ENCODE results near the gene UBN1. TPM values are rescaled to one million over a fixed set of nuclear protein-coding genes. Genes with fewer than 3 reads are reported as not detected.

Gene UBN1
- total RNA-seq, 1 donor from 2014 or later = 36.1 TPM

- H3K9me3 ChIP-seq = no peaks in the 10 kb centered on the region
- ATAC-seq (no peak), DNase-seq (no peak)
- no peak overlapping the region for H3K27ac ChIP-seq
- intact Hi-C loops (cut with DNase I) = no loop called here
- H3K4me1 ChIP-seq = peaks cover 20% of the 10 kb centered on the region
- peaks cover 100% of the 10 kb centered on the region for H3K36me3 ChIP-seq
- H3K4me3 ChIP-seq = no peak overlapping the region
- no peaks in the 10 kb centered on the region for H3K27me3 ChIP-seq (ENCODE audit: low read depth)
- no peak for TF ChIP-seq CTCF (IDR thresholded peaks at IDR 0.05)
These were observed 37.9 kb downstream of the UBN1 start for GRCh38 chr16:4884972-4885874.

- Histone ChIP-seq H3K4me1 (peaks cover 20% of the 10 kb centered on the region), H3K36me3 (peaks cover 100% of the 10 kb centered on the region), H3K9me3 (no peaks in the 10 kb centered on the region), H3K27ac (no peak overlapping the region), H3K27me3 (ENCODE audit: low read depth) (no peaks in the 10 kb centered on the region), H3K4me3 (no peak overlapping the region)
- no peak for TF ChIP-seq CTCF (IDR thresholded peaks at IDR 0.05)
- intact Hi-C loops (cut with DNase I) = no loop called here
- DNase-seq (no peak), ATAC-seq (no peak)
These were observed 38.9 kb downstream of the UBN1 start for GRCh38 chr16:4886151-4886550.

GRCh38 chr16:4888428-4889135 is 41.3 kb downstream of the UBN1 start:
- Histone ChIP-seq H3K27me3 (ENCODE audit: low read depth) (no peaks in the 10 kb centered on the region), H3K27ac (no peak overlapping the region), H3K4me1 (no peaks in the 10 kb centered on the region), H3K36me3 (peaks cover 100% of the 10 kb centered on the region), H3K9me3 (no peaks in the 10 kb centered on the region), H3K4me3 (no peak overlapping the region)
- no peak for ATAC-seq
- intact Hi-C loops (cut with DNase I) = no loop called here
- no peak for DNase-seq
- no peak for TF ChIP-seq CTCF (IDR thresholded peaks at IDR 0.05)

GRCh38 chr16:4890026-4890425 is 42.7 kb downstream of the UBN1 start:
- no peaks in the 10 kb centered on the region for H3K27me3 ChIP-seq (ENCODE audit: low read depth)
- H3K4me1 ChIP-seq = no peaks in the 10 kb centered on the region
- ATAC-seq (no peak), DNase-seq (no peak)
- H3K4me3 ChIP-seq = no peak overlapping the region
- H3K27ac ChIP-seq = no peak overlapping the region
- H3K36me3 ChIP-seq = peaks cover 98% of the 10 kb centered on the region
- no peaks in the 10 kb centered on the region for H3K9me3 ChIP-seq
- intact Hi-C loops (cut with DNase I) = no loop called here
- no peak for TF ChIP-seq CTCF (IDR thresholded peaks at IDR 0.05)

- ATAC-seq (no peak), DNase-seq (no peak)
- no peak overlapping the region for H3K27ac ChIP-seq
- no peak overlapping the region for H3K4me3 ChIP-seq
- H3K36me3 ChIP-seq = peaks cover 98% of the 10 kb centered on the region
- H3K27me3 ChIP-seq (ENCODE audit: low read depth) = no peaks in the 10 kb centered on the region
- TF ChIP-seq CTCF (IDR thresholded peaks at IDR 0.05) = no peak
- H3K9me3 ChIP-seq = no peaks in the 10 kb centered on the region
- intact Hi-C loops (cut with DNase I) = no loop called here
- H3K4me1 ChIP-seq = no peaks in the 10 kb centered on the region
These were observed 43.4 kb downstream of the UBN1 start for GRCh38 chr16:4890686-4891085.

All from lower lobe of right lung (tissue), 2 donors.